SH-SY5Y (cell line): ENCODE results near the gene TARDBP.

Source experiments
- GATA2 ChIP-seq: IDR thresholded peaks from 2 replicates; pipeline ENCODE4 v1.6.1; 2011; ENCODE audit warnings: mild to moderate bottlenecking, low read depth, low read length
- GATA3 ChIP-seq: IDR thresholded peaks from 2 replicates; pipeline ENCODE4 v1.6.1; 2011; ENCODE audit warnings: low read depth, mild to moderate bottlenecking, low read length, moderate library complexity

- no peak for TF ChIP-seq GATA2
- no peak for TF ChIP-seq GATA3
Observed at GRCh38 chr1:10989095-10989494, 23.4 kb upstream of the TARDBP start.
